GM18502 (cell line): ENCODE results near the gene DIRAS2.
"Not testable (repeated sequence)": the region's sequence is repeated elsewhere in the genome, so short reads cannot be mapped to it uniquely, and the experiment has no call there.

Experiments used
- ATAC-seq: cut with Tn5 transposase; IDR thresholded peaks from one replicate; pipeline ENCODE4 v1.9.1; 2021; ENCODE audit warnings: mild to moderate bottlenecking; ENCODE audit not compliant: unreplicated experiment, poor library complexity

The DIRAS2 gene, protein sequence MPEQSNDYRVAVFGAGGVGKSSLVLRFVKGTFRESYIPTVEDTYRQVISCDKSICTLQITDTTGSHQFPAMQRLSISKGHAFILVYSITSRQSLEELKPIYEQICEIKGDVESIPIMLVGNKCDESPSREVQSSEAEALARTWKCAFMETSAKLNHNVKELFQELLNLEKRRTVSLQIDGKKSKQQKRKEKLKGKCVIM

GRCh38 chr9:90642570-90643539, at the start of gene DIRAS2:
TSS of gene DIRAS2 (minus strand) at chr9:90642824. CDS start at chr9:90613827, 28,997 bp downstream.
- no peak for ATAC-seq

GRCh38 chr9:90684736-90685135, 42.1 kb upstream of the DIRAS2 start:
- no peak for ATAC-seq

- no peak for ATAC-seq
Measured at GRCh38 chr9:90684106-90684505, 41.5 kb upstream of the DIRAS2 start.

- ATAC-seq, result no peak
Measured at GRCh38 chr9:90680534-90680933, 37.9 kb upstream of the DIRAS2 start.

DNA sequence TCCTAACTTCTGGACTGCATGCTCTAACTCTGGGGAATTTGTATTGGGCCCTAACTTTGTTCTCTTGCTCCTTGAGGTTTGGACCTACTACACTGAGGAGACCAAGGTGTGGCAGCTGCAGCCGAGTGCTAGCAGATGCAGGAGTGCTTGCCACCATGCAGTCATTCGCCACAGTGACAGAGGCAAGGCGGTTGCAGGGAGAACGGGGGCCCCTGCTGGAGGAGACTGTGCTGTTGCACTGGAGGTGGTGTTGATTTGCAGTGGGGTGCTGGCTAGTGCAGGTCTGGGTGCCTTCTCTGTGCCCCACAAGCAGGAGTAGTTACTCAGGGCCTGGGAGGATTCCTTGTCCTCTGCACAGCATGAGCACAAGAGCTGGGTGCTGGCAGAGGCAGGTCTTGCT, 22.4 kb upstream of the DIRAS2 start:
- ATAC-seq, result no peak

DNA sequence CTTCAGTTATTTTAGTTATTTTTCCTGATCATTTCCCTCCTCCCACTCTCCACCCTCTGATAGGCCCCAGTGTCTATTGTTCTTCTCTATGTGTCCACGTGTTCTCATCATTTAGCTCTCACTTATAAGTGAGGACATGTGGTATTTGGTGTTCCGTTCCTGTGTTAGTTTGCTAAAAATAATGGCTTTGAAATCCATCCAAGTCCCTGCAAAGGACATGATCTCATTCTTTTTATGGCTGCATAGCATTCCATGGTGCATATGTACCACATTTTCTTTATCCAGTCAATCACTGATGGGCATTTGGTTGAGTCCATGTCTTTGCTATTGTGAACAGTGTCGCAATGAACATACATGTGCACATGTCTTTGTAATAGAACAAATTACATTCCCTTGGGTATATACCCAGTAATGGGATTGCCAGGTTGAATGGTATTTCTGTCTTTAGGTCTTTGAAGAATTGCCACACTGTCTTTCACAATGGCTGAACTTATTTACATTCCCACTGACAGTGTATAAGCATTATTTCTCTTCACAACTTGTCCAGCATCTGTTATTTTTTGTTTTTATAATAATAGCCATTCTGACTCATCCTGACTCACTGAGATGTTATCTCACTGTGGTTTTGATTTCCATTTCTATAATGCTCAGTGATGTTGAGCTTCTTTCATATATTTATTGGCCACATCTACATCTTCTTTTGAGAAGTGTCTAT, 17.2 kb upstream of the DIRAS2 start:
- ATAC-seq, result no peak

DNA sequence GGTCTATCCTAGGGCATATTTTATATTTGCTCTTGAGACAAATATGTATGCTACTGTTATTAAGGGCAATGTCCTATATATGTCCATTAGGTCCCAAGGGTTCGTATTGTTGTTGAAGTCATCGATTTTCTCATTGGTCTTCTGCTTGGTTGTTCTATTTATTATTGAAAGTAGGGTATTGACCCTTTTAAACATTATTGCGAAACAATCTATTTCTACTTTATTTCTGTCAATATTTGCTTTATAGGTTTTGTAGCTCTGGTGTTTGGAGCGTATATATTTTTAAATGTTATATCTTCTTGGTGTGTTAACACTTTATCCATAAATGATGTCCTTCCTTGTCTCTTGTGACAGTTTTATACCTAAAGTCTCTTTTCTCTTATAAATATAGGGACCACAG, 16.2 kb upstream of the DIRAS2 start:
- ATAC-seq, result no peak

- no peak for ATAC-seq
Measured at GRCh38 chr9:90658181-90658580, 15.6 kb upstream of the DIRAS2 start.

GRCh38 chr9:90656876-90657275, 14.3 kb upstream of the DIRAS2 start:
- ATAC-seq, result not testable (repeated sequence)

DNA sequence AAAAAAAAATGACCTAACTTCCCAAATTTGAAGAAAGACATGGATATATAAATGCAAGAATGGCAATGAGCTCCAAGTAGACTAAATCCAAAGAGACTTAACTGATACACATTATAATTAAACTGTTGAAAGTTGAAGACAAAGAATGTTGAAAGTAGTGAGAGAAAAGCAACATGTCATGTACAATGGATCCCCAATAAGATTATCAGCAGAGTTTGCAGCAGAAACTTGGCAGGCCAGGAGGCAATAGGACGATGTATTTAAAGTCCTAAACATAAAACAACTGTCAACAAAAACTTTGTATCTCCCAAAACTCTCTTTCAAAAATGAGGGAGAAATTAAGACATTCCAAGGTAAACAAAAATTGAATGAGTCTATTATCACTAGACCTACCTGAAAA, 8.6 kb upstream of the DIRAS2 start:
- ATAC-seq, result no peak

GRCh38 chr9:90647843-90648242, 5.2 kb upstream of the DIRAS2 start:
- no peak for ATAC-seq

- no peak for ATAC-seq
Measured at GRCh38 chr9:90645721-90646120, 3.1 kb upstream of the DIRAS2 start.

DNA sequence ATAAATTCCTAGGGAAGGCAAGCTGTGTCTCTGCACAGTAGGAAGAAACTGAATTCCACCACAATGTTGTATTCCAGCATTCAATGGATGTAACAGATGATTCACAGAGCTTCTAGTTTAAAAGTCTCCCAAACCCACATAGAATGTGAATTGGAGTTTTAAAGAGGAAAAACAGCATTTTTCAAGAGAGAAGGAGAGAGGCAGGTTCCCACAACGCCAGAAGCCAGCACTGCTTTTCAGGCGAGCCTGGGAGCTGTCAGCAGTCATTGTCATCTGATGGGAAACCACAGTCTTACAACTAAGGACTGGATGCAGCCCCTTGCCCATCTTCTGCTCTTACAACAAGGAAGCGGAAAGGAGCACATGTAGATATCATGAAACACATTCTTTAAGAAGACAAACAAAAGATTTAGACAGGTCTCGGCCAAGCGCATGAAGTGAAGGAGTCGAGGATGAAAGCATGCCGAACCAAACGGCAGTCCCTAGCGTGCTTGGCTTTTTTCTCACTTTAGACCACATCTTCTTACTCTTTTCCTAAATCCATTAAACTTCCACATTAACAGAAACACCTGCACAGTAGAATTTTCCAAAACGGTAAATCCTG, 638 bp downstream of the DIRAS2 start:
- no peak for ATAC-seq

- no peak for ATAC-seq
Measured at GRCh38 chr9:90641086-90641485, 1.5 kb downstream of the DIRAS2 start.

- no peak for ATAC-seq
Measured at GRCh38 chr9:90640361-90640760, 2.3 kb downstream of the DIRAS2 start.

DNA sequence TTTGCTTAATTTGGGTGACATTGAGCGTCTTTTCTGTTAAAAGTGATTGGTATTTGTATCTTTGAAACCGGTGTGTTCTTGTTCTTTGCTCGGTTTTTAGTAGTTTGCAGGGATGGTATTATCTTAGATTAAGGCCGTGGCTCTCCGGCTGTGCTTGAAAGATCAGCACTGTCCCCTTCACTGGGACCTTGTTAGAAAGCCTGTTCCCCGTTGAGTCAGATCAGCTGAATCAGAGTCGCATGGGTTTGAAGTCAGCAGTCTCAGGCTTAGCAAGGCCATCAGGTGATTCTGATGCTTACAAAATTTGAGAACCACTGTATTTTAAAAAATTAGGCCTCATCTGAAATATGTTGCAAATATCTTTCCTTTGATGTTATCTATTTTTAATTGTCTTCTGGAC, 5.0 kb downstream of the DIRAS2 start:
- ATAC-seq, result no peak

- no peak for ATAC-seq
Measured at GRCh38 chr9:90632647-90633207, 9.9 kb downstream of the DIRAS2 start.

DNA sequence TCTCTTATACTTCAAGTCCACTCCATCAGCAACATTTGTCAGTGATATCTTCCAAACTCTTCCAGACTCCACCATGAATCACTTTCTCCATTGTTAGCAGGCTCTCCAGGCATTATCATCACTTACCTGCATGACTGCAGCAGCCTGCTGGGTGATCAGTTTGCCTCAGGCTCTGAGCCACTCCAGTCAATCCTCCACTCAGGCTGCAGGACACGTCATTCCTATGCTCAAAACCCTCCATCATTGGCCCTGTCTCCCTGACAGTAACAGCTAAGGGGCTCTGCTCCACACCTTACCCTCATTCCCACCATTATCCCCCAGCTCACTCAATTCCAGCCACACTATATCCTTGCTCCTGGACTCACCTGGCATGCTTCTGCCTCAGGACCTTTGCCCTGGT, 10.7 kb downstream of the DIRAS2 start:
- no peak for ATAC-seq

DNA sequence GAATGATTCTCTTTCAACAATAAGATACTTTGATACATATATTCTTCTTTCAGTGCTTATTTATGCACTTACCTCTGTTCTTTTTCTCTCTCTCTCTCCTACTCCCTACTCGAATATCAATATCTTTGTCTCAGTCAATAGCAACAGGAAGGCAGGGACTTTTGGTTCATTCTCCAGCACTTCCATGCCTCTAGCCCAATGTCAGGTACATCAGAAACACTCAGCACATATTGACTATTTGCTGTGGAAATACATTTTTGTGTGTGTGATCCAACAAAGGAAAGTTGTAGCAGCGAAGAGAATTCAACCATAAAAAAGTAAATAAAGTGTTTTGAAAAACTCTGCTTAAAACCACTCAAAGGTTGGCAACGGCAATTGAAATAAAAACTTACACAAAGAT, 12.6 kb downstream of the DIRAS2 start:
- no peak for ATAC-seq

DNA sequence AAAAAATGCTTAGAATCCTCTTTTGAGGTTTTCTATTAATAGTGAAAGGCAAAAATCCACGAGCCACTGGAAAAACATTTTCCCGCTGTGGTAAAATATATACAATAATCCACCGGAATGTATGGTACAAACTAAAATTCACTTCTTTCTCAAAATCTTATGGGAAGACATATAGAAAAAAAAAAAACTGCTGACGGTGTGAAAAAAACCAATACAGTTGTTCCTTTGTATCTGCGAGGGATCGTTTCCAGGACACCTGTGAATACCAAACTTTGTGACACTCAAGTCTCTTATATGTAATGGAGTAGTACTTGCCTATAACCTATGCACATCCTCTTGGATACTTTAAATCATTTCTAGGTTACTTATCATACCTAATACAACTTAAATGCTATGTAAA, 13.3 kb downstream of the DIRAS2 start:
- ATAC-seq, result no peak
